ENCODE results near the gene FBN1.

The FBN1 gene

DNA sequence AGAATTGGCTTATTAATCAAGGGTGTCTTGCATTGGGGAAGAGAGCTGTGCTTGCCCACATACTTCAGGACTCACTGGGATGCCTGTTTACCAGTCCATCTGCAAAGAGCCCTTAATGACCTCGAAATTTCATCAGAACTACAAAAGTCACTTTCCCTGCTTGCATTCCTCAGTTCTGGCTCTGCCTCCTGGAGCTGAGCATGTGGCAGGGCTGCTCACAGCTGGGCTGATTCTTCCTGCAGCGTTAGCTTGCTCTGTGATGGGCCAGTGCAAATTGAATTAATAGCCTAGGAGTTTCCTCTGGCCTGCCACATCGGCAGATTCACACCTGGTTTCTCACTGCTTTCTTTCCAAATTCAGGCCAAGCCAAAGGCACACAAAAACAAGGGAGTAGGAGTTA, 205.4 kb downstream of the FBN1 start:
- DNase-seq (ENCODE audit: low read depth in 1 of 2, low spot score in 1 of 2): no peak

DNA sequence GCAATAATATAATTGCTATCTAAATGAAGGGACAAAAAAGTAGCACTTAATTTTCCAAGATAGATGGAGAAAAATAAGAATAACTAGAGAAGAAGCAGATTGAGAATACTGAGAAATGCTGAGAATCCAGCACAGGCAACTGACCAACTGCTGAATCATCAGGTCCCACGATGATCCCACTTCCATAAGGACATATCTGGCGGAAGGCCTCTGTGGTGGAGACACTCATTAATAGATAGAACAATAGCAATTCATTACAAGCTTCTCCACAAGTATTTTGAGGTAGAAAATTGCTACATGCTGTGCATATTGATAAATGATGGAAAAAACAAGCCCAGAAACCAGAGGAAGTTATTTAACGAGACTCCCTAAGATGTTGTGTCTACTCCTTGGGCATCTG, 208.3 kb downstream of the FBN1 start:
- no peak for DNase-seq (ENCODE audit: low read depth in 1 of 2, low spot score in 1 of 2)

DNA sequence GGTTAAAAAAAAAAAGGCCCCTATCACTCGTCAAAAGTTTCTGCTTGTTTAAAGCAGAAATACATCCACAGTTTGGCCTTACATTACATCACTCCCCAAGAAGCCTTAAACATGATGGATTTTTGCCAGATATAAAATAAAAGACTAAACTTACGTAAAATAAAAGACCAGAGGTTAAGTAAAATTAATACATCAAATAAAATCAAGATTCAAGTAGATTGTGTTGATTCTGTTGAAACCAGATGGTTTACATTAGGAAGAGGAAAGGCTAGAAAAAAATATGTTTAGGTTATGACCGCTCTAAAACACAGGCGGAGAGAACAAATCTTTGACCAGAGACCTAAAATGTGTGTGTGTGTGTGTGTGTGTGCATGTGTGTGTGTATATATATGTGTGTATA, 210.2 kb downstream of the FBN1 start:
- DNase-seq (ENCODE audit: low read depth in 1 of 2, low spot score in 1 of 2): no peak

- DNase-seq (ENCODE audit: low read depth in 1 of 2, low spot score in 1 of 2): no peak
These were observed 212.2 kb downstream of the FBN1 start for GRCh38 chr15:48433226-48433886.

DNA sequence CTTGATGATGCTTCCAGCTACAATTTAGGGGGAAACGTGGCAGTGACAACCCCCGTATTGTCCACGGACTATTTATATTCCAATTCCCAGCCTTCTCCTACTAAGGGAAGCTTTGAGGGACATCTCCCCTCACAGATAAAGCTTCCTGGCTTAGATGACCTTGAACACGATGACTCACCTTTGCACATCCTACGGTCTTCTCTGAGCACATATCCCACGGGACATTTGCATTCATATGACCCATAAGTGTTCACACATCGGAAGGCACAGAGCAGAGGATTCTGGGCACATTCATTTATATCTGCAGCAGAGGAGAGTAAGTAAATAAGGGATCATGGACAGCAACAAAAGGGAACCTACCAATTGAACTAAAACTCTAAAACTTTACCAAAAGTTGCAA, 212.8 kb downstream of the FBN1 start:
- DNase-seq (ENCODE audit: low read depth in 1 of 2, low spot score in 1 of 2): no peak

GRCh38 chr15:48427960-48428547, 217.5 kb downstream of the FBN1 start:
- no peak for DNase-seq (ENCODE audit: low read depth in 1 of 2, low spot score in 1 of 2)

GRCh38 chr15:48427479-48427878, 218.0 kb downstream of the FBN1 start:
- no peak for DNase-seq (ENCODE audit: low read depth in 1 of 2, low spot score in 1 of 2)

GRCh38 chr15:48426941-48427340, 218.6 kb downstream of the FBN1 start:
- DNase-seq (ENCODE audit: low read depth in 1 of 2, low spot score in 1 of 2): no peak

- DNase-seq (ENCODE audit: low read depth in 1 of 2, low spot score in 1 of 2): no peak
These were observed 219.5 kb downstream of the FBN1 start for GRCh38 chr15:48426044-48426443.

DNA sequence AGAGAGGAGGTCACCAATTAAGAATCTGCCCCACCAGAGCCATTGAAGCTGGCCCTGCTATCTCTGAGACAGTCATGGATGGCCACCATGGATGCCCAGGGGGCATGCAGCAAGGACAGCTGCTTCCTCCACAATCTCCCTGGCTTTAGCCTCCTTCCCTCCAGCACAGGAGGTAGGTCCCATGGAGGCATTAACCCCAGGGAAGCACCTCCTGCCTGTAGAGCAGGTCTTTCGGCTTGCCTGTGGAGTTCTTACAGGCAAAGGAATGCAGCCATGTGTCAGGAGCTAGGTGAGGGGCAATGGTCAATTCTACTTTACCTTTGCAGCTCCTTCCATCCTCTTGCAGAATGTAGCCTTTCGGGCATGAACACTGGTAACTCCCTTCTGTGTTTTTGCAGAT, 220.5 kb downstream of the FBN1 start:
- no peak for DNase-seq (ENCODE audit: low read depth in 1 of 2, low spot score in 1 of 2)

- no peak for DNase-seq (ENCODE audit: low read depth in 1 of 2, low spot score in 1 of 2)
These were observed 221.5 kb downstream of the FBN1 start for GRCh38 chr15:48423896-48424475.

DNA sequence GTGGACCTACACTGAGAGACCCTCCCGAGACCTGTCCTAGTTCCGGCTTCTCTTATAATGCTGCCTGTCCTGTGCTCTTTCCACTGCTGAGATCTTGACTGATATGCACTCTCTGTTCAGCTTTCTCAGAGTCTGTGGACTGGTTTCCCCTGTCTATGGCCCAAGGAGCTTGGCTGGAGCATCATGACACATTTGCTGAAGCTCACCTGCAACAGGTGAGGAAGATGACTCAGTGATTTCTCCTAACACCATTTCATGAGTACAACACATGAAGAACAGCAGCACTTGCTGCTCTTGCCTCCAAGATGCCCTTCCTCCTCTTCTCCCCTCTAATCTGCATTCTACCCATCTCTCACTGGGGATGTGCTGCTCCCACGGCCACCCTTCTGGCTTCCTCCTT, 222.2 kb downstream of the FBN1 start:
- DNase-seq (ENCODE audit: low read depth in 1 of 2, low spot score in 1 of 2): no peak

- no peak for DNase-seq (ENCODE audit: low read depth in 1 of 2, low spot score in 1 of 2)
These were observed 223.1 kb downstream of the FBN1 start for GRCh38 chr15:48422401-48422800.

GRCh38 chr15:48421362-48421761, 224.1 kb downstream of the FBN1 start:
- no peak for DNase-seq (ENCODE audit: low read depth in 1 of 2, low spot score in 1 of 2)

GRCh38 chr15:48419896-48420295, 225.6 kb downstream of the FBN1 start:
- no peak for DNase-seq (ENCODE audit: low read depth in 1 of 2, low spot score in 1 of 2)

DNA sequence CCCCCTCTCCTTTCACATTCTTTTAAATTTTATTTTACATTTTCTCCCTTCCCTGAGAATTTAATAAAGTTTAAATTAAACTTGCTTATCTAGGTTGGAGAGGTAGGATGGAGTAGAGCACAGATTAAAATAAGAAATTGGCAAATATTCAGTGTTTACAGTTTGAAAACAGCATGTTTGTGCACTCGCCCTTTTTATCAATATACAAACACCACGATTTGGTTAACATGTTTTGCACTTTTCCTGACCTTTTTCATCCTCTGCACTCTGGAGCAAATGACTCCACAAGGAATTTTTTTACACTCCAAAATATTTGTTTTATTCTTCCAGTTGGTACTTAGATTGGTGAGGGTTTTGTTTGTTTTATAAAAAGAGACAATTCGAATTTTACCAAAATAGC, 227.2 kb downstream of the FBN1 start:
- DNase-seq (ENCODE audit: low read depth in 1 of 2, low spot score in 1 of 2): no peak

DNA sequence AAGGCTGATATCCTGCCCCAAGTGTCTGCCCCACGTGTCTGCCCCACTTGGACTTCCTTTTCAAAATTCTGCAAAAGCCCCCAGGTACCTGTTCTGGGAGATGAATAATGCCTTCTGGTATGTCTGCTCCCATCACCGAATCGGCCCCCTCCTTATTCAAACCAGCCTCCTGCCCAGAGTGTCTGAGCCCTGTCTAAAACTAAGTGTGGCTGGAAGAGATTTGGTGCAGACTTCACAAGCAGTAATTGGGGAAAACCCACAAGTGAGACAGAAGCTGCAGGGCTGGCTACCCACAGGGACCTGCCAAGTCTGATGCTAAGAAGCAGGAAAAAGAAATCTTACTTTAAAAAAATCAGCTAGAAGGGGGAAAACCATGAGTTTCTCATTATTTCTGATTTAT, 229.2 kb downstream of the FBN1 start:
- DNase-seq (ENCODE audit: low read depth in 1 of 2, low spot score in 1 of 2): no peak

- DNase-seq (ENCODE audit: low read depth in 1 of 2, low spot score in 1 of 2): no peak
These were observed 230.2 kb downstream of the FBN1 start for GRCh38 chr15:48415036-48415886.

DNA sequence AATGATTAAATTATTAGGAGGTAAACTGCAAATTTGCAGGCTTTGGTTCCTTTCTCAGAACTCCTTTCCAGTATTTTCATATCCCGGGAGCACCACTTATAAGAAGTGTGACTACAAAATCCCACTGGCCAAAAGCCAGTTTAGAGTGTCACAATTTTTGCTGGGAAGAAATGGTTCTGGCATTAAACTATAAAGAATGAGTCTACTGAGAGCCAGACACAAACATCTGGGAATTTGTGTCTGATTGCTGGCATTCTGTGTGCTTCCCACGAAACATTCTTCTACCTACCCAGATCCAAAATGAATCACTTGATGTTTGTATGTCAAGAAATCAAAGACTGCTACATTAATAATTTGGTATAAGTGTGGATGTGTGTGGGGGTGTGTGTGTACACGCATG, 231.5 kb downstream of the FBN1 start:
- no peak for DNase-seq (ENCODE audit: low read depth in 1 of 2, low spot score in 1 of 2)

- no peak for DNase-seq (ENCODE audit: low read depth in 1 of 2, low spot score in 1 of 2)
These were observed 232.2 kb downstream of the FBN1 start for GRCh38 chr15:48413304-48413703.

GRCh38 chr15:48411971-48412591, 233.4 kb downstream of the FBN1 start:
- DNase-seq (ENCODE audit: low read depth in 1 of 2, low spot score in 1 of 2): no peak

DNA sequence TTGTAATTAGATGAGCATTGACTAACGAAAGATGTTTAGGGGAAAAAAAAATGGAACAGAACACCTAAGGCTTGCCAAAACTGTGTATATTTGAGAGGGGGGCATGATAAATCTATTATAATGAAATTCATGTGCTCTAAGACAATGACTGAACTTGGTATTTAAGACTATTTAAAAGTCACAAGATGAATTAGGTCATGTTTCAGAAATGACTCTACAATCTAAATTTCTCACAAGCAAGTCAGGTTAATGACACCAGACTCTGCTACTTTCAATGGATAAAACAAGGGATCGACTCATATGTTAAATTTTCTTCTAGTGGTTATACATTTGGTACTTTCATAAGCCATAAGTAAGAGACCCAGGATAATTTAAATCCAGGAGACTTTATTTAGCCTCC, 235.9 kb downstream of the FBN1 start:
- DNase-seq (ENCODE audit: low read depth in 1 of 2, low spot score in 1 of 2): no peak
